Measurements from ENCODE around the gene SPRED1.

Gene SPRED1

DNA sequence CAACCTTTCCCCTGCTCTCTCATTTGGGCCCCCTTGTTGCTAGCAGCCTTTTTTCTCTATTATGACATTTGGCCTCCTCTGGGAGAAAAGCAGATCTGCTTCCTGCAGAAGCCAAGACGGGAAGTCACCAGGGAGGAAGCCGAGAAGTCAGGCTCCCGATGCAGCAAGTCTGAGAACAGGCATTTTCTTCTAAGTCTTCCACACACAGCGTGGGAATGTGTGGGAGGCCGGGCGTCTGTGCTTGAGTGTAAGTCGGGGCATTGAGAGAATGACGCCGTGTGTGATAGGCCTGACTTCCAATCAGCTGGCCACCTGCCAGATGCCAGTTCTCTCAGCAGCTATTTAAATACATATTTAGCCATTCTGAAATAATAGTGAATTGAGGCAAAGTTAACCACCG, 125.5 kb downstream of the SPRED1 start:
- peak; percentile 28 for DNase-seq (ENCODE audit: low read depth)
- TF ChIP-seq, protein P1, sequence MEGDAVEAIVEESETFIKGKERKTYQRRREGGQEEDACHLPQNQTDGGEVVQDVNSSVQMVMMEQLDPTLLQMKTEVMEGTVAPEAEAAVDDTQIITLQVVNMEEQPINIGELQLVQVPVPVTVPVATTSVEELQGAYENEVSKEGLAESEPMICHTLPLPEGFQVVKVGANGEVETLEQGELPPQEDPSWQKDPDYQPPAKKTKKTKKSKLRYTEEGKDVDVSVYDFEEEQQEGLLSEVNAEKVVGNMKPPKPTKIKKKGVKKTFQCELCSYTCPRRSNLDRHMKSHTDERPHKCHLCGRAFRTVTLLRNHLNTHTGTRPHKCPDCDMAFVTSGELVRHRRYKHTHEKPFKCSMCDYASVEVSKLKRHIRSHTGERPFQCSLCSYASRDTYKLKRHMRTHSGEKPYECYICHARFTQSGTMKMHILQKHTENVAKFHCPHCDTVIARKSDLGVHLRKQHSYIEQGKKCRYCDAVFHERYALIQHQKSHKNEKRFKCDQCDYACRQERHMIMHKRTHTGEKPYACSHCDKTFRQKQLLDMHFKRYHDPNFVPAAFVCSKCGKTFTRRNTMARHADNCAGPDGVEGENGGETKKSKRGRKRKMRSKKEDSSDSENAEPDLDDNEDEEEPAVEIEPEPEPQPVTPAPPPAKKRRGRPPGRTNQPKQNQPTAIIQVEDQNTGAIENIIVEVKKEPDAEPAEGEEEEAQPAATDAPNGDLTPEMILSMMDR (conservative IDR thresholded peaks at IDR 0.05; ENCODE audit: low read depth, low read length), result no peak
- H3K4me3 ChIP-seq (ENCODE audit: low read length), result no peak overlapping the region

DNA sequence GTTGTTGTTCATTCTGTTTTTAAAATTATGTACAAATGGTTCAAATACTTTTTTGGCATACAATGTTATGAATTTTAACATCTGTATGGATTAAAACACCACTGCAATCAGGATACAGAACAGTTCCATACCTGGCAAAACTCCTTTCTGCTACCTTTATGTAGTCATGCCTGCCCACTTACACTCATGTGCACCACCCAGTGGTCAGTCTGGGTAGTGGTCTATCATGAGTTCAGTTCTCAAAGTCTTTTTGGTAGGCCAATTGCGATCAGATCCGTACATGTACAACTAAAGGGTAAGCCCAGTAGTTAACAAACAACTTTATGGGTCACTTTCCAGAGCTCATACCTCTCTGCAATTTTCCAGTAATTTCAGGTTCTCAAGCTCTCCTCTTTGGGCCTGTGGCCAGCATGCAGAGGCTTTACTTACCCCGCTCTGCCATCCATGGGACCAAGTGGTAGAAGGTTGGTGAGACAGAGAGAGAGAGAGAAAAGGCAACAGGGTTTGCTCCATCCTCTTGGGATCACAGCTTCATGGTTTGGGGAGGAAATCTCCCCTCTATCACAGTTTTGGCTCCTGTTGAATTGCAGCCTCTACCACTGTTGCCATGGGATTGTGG, 137.4 kb downstream of the SPRED1 start:
- peak; percentile 6 for DNase-seq (ENCODE audit: low read depth)
- TF ChIP-seq, protein P1 (conservative IDR thresholded peaks at IDR 0.05; ENCODE audit: low read depth, low read length), result peak; percentile 91
- H3K4me3 ChIP-seq (ENCODE audit: low read length), result no peak overlapping the region

DNA sequence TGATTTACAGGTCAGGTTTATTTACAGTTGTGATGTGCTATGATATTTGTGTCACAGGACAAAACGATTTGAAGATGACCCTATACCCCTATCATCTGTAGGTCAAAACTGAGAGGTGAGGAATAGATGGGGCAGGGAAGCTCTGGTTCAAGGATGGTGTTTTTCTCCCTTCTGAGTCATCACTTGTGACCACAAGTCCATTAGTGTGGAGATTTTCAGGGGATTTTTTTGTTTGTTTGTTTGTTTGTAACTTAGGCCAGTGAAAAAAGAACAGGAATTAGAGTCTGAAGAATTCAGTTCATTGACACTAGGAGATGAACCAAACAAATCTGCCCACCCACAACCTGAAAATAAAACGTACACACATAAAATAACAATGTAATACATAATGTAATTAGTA, 138.6 kb downstream of the SPRED1 start:
- no peak overlapping the region for H3K4me3 ChIP-seq (ENCODE audit: low read length)
- TF ChIP-seq, protein P1 (conservative IDR thresholded peaks at IDR 0.05; ENCODE audit: low read depth, low read length), result no peak
- no peak for DNase-seq (ENCODE audit: low read depth)

DNA sequence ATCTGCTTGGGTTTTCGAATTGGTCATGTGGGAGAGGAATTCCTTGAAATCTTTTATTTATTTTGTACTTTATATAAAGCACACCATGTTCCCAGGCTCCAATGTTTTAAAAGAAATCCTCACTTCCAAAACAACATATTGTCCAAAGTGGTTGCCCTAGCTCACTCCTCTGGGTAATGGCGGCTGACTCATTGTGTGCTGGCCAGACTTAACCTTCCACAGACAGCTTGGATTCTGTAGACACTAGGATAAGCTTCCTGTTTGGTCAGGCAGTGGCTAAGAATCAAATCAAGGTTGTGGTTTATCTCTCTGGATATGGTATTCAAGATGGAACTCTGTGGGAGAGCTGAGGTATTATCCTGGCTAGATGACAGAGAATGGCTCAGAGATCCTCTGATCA, 145.5 kb downstream of the SPRED1 start:
- peak; percentile 15 for DNase-seq (ENCODE audit: low read depth)
- TF ChIP-seq, protein P1 (conservative IDR thresholded peaks at IDR 0.05; ENCODE audit: low read depth, low read length), result no peak
- no peak overlapping the region for H3K4me3 ChIP-seq (ENCODE audit: low read length)

DNA sequence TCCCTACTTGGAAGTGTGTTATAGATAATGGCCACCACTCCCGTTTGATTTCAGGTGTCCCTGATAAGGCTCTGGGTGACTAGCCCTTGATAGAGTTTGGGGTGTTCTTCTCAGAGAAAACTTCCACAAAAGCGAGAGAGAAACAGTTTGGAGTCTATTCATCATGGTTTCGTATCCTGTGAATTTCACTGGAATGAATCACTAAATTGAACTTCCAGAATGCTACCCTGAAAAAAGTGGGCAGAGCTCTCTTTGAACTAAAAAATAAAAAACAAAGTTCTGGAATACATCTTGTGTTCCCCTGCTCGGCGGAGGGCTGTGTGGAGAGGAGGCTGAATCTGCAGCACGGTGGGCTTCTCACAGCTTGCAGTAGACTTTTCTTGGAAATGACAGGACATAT, 148.5 kb downstream of the SPRED1 start:
- no peak overlapping the region for H3K4me3 ChIP-seq (ENCODE audit: low read length)
- no peak for DNase-seq (ENCODE audit: low read depth)
- TF ChIP-seq, protein P1 (conservative IDR thresholded peaks at IDR 0.05; ENCODE audit: low read depth, low read length), result no peak

DNA sequence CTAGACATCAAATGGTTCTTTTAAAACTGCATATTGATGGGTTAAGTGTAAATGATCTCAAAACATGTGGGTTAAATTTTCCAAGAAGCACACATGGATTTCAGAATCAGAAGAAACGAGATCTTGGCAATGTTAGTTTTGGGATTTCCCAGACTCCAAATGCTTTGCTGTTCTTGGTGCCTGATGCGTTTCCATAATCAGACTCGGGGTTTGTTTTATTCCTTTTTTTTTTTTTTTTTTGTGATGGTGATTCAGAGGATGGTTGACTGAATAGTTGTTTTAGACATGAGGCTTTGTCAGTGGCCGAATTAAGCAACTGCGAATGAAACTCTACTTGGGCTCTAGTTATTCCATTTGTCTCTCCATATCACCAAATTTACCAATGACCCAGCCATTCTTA, 149.1 kb downstream of the SPRED1 start:
- no peak overlapping the region for H3K4me3 ChIP-seq (ENCODE audit: low read length)
- DNase-seq (ENCODE audit: low read depth), result no peak
- TF ChIP-seq, protein P1 (conservative IDR thresholded peaks at IDR 0.05; ENCODE audit: low read depth, low read length), result no peak

DNA sequence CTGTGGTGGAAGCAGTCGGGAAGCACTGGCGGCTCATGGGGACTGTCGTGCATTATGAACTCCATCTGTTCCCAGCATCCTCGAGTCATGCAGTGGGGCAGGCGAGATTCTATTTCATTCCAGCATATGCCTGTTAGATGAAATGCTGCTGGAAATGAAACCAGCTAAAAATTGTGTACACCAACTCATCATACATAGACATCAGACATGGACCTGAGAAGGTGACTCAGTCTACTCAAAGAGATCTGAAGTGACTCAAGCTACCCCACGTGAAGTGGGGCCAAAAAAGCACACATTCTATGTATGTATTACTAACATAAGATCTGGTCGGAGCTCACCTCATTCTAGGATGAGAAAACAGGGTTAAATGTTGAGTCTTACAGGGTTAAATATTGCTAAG, 153.8 kb downstream of the SPRED1 start:
- DNase-seq (ENCODE audit: low read depth), result no peak
- H3K4me3 ChIP-seq (ENCODE audit: low read length), result no peak overlapping the region

More for the DNA sequence above, 153.8 kb downstream of the SPRED1 start:
- TF ChIP-seq, protein P1 (conservative IDR thresholded peaks at IDR 0.05; ENCODE audit: low read depth, low read length), result no peak
